AG04450 (cell line): ENCODE data around the gene MGME1. TPM values are rescaled to one million over a fixed set of nuclear protein-coding genes. Genes with fewer than 3 reads are reported as not detected.
A peak's percentile ranks its signal among the peaks of the same experiment; 100 is the strongest.

ENCODE experiments used
- CTCF ChIA-PET: fragments of 300-600, 350-600 bp; formaldehyde crosslinking; extraction: SDS; loops from one replicate; lab custom pipeline; 2022; ENCODE audit warnings: antibody characterized with exemption, inconsistent platforms; lab: Charles Lee
- POLR2A ChIA-PET: fragments of 350-600 bp; formaldehyde crosslinking; extraction: SDS; loops from one replicate; lab custom pipeline; 2021; ENCODE audit warnings: antibody characterized with exemption, inconsistent platforms; lab: Yijun Ruan, JAX
- DNase-seq: peaks from one replicate; pipeline ENCODE4 v3.0.0-alpha.2; 2011; ENCODE audit warnings: low read depth, low spot score
- H3K27ac ChIP-seq: one replicate; pipeline ENCODE4 v1.5.1; 2012; ENCODE audit warnings: low read depth, low read length, control low read depth
- H3K27me3 ChIP-seq: one replicate; pipeline ENCODE4 v1.6.0; 2012; ENCODE audit warnings: low read length; ENCODE audit not compliant: control insufficient read depth, insufficient read depth
- H3K4me3 ChIP-seq: 2 replicates; pipeline ENCODE4 v1.5.1; 2011; ENCODE audit warnings: mild to moderate bottlenecking, low read depth, low read length, control low read depth
- H3K9me3 ChIP-seq: 2 replicates; pipeline ENCODE4 v1.5.1; 2012; ENCODE audit warnings: low read length; ENCODE audit not compliant: control insufficient read depth, insufficient read depth
- CTCF ChIP-seq: IDR thresholded peaks from 2 replicates; pipeline ENCODE4 v1.5.1; 2011; ENCODE audit warnings: low read depth, low read length, control low read depth, inconsistent platforms
- polyA plus RNA-seq: library from polyadenylated mRNA; depleted of rRNA; stranded (reverse); fragments of >200 nt; gene quantifications from 2 replicates; pipeline ENCODE4 v1.2.3, GENCODE V29; 2011

MGME1 gene
- polyA plus RNA-seq, 1 experiment, result 13.5 TPM

GRCh38 chr20:17940224-17940971, 28.4 kb upstream of the MGME1 start:
- Histone ChIP-seq H3K27me3 (no peaks in the 10 kb centered on the region), H3K4me3 (no peak overlapping the region), H3K27ac (peak overlapping the region; percentile 47), H3K9me3 (no peaks in the 10 kb centered on the region)
- ChIA-PET POLR2A (interaction anchor here (0.5 kb wide), 1 partner anchor 1940 kb away, joined by 10 read pairs; no protein-coding TSS in a partner anchor), CTCF (interaction anchor here (1.1 to 3.5 kb wide), 3 partner anchors 16 to 324 kb away, joined by 3 to 17 read pairs (median 12); no protein-coding TSS in a partner anchor)
- TF ChIP-seq CTCF, result no peak
- DNase-seq, result no peak

GRCh38 chr20:17941087-17941825, 27.6 kb upstream of the MGME1 start:
- no peaks in the 10 kb centered on the region for H3K27me3 ChIP-seq
- ChIA-PET POLR2A (no interaction called here), CTCF (interaction anchor here (1.2 kb wide), 2 partner anchors 17 to 20 kb away, joined by 3 to 6 read pairs; no protein-coding TSS in a partner anchor)
- DNase-seq, result no peak
- H3K9me3 ChIP-seq, result no peaks in the 10 kb centered on the region
- no peak overlapping the region for H3K4me3 ChIP-seq
- no peak overlapping the region for H3K27ac ChIP-seq
- TF ChIP-seq CTCF, result no peak

- Histone ChIP-seq H3K4me3 (no peak overlapping the region), H3K27ac (no peak overlapping the region), H3K27me3 (no peaks in the 10 kb centered on the region), H3K9me3 (no peaks in the 10 kb centered on the region)
- POLR2A ChIA-PET, result no interaction called here
- CTCF ChIA-PET, result interaction anchor here (1.2 kb wide), 2 partner anchors 16 to 20 kb away, joined by 3 to 6 read pairs; no protein-coding TSS in a partner anchor
- no peak for TF ChIP-seq CTCF
- DNase-seq, result no peak
These were observed 27.0 kb upstream of the MGME1 start for GRCh38 chr20:17941826-17942196.

- no peak overlapping the region for H3K27ac ChIP-seq
- no peak for TF ChIP-seq CTCF
- no peaks in the 10 kb centered on the region for H3K27me3 ChIP-seq
- ChIA-PET POLR2A (interaction anchor here (0.6 kb wide), 1 partner anchor 261 kb away, joined by 3 read pairs; the partner anchor contains the start of gene RRBP1), CTCF (no interaction called here)
- DNase-seq, result no peak
- no peaks in the 10 kb centered on the region for H3K9me3 ChIP-seq
- H3K4me3 ChIP-seq, result no peak overlapping the region
These were observed 25.5 kb upstream of the MGME1 start for GRCh38 chr20:17943343-17943742.
